Adrenal gland (tissue), 12 donors: ENCODE results near the gene TNFRSF11A. TPM values are rescaled to one million over a fixed set of nuclear protein-coding genes. Genes with fewer than 3 reads are reported as not detected.
A peak's percentile ranks its signal among the peaks of the same experiment; 100 is the strongest.

Experiments
- DNase-seq, 7 donors: peaks; one replicate each; pipeline ENCODE4 v3.0.0-alpha.2; 2019 to 2020
- H3K27ac ChIP-seq, 5 donors: fragments of 200-600 bp; sonication (generic) in 4 of 5; 1 replicate in 3 of 5; 2 replicates in 2 of 5; pipeline versions ENCODE4 v1.5.1 to v1.8.0; 2016 to 2020; ENCODE audit warnings: mild to moderate bottlenecking in 1 of 5
- H3K27me3 ChIP-seq: fragments of 200-600 bp; 2 replicates; pipeline ENCODE4 v1.8.0; 2021
- H3K36me3 ChIP-seq, 2 donors: fragments of 200-600 bp; replicated peaks in 1 of 2; 1 replicate in 1 of 2; 2 replicates in 1 of 2; pipeline versions ENCODE4 v1.5.1 to v1.8.0; 2018 to 2022
- H3K4me1 ChIP-seq, 2 donors: fragments of 200-600 bp; replicated peaks in 1 of 2; 1 replicate in 1 of 2; 2 replicates in 1 of 2; pipeline versions ENCODE4 v1.5.1 to v1.8.0; 2018 to 2021
- H3K4me3 ChIP-seq, 4 donors: fragments of 200-600 bp; sonication (generic) in 3 of 4; one replicate each; pipeline ENCODE4 v1.5.1; 2016 to 2018
- H3K9me3 ChIP-seq, 3 donors: fragments of 200-600 bp; sonication (generic) in 1 of 3; replicated peaks in 1 of 3; 1 replicate in 2 of 3; 2 replicates in 1 of 3; pipeline versions ENCODE4 v1.5.1 to v1.8.0; 2016 to 2021
- CTCF ChIP-seq, 6 experiments: fragments of 450-650 bp in 4 of 6; fragments of 200-600 bp in 2 of 6; sonication (generic) in 1 of 6; IDR thresholded peaks; 1 replicate in 5 of 6; 2 replicates in 1 of 6; pipeline versions ENCODE4 v1.5.1 to v1.8.0; 2016 to 2021; ENCODE audit warnings: antibody characterized with exemption in 6 of 6, mild to moderate bottlenecking in 2 of 6, moderate library complexity in 1 of 6
- POLR2A ChIP-seq, 2 donors: fragments of 450-650 bp; IDR thresholded peaks; one replicate each; pipeline ENCODE4 v1.6.1; 2017; ENCODE audit warnings: antibody characterized with exemption in 2 of 2, mild to moderate bottlenecking in 2 of 2, moderate library complexity in 1 of 2
- WGBS, 4 donors: extraction: QIAGEN DNeasy Blood & Tissue Kit in 2 of 4; methylation state at CpG; one replicate each; pipeline versions ENCODE4 v1.1.5 to v1.1.7; 2013 to 2017; 5-methylcytosine and 5-hydroxymethylcytosine counted together
- intact Hi-C, 2 donors: fragments of 100-400 bp; cut with DNase I; formaldehyde crosslinking; loops; one replicate each; pipeline versions ENCODE4 v1.14.1 to v1.15.0; 2022 to 2023
- polyA plus RNA-seq, 3 donors: library from polyadenylated mRNA; stranded (reverse); fragments of 200-250 nt in 2 of 3; fragments of 350-450 nt in 1 of 3; fragmentation: Illumina TruSeq in 1 of 3; extraction: RNeasy Lipid Tissue Mini Kit (QIAGEN cat#74804) in 1 of 3; gene quantifications; one replicate each; pipeline ENCODE4 v1.2.3, GENCODE V29; 2013 to 2014
- total RNA-seq, 9 donors: library from RNA; depleted of rRNA in 4 of 9; stranded (reverse); fragments of >200 nt in 4 of 9; fragments of 120-200 nt in 1 of 9; fragmentation: NEBNext Ultra II Directional in 1 of 9; extraction: Animal tissue kit (Norgen Biotek cat#: 25700) in 1 of 9; gene quantifications; one replicate each; pipeline versions ENCODE4 v1.1.0 to v1.2.4, GENCODE V29; 2013 to 2023
- donor health status: healthy with polysubstance abuse.
- donor health status: Bipolar disorder and iron deficiency.
- donor health status: DM: yes; HTN: yes; CAD: no.
- donor health status: DM: no; HTN: no; CAD: no.
- donor health status: DM: no; HTN: no; CAD: no.
- donor health status: DM: yes; HTN: yes; CAD: no.

TNFRSF11A gene
- total and polyA plus RNA-seq, 12 donors = 0.61 to 15.7 (median 4.2) TPM

- H3K27ac ChIP-seq = peak overlapping the region in 1 of 5 donors; percentile 70
- H3K36me3 ChIP-seq = no peaks in the 10 kb centered on the region
- no peak overlapping the region for H3K4me3 ChIP-seq
- TF ChIP-seq CTCF (IDR thresholded peaks at IDR 0.05) = no peak
- TF ChIP-seq POLR2A (IDR thresholded peaks at IDR 0.05) = no peak
- peaks cover 50% of the 10 kb centered on the region for H3K27me3 ChIP-seq
- H3K9me3 ChIP-seq = no peaks in the 10 kb centered on the region
- WGBS, 4 donors = 62 to 71% (median 69%) methylated on average over 8 of the region's 8 CpGs
- peaks cover 0 to 4% of the 10 kb centered on the region in 2 donors for H3K4me1 ChIP-seq
- intact Hi-C loops = no loop called here
- peak; percentile 44 to 67 (median 56) for DNase-seq
These were observed 6.7 kb downstream of the TNFRSF11A start for GRCh38 chr18:62331581-62332356.

- DNase-seq = no peak
- peak overlapping the region in 1 of 5 donors; percentile 70 for H3K27ac ChIP-seq
- TF ChIP-seq CTCF (IDR thresholded peaks at IDR 0.05) (no peak), POLR2A (IDR thresholded peaks at IDR 0.05) (no peak)
- H3K9me3 ChIP-seq = no peaks in the 10 kb centered on the region
- WGBS, 4 donors = 64 to 69% (median 67%) methylated on average over 3 of the region's 3 CpGs
- peaks cover 0 to 4% of the 10 kb centered on the region in 2 donors for H3K4me1 ChIP-seq
- intact Hi-C loops = no loop called here
- H3K36me3 ChIP-seq = no peaks in the 10 kb centered on the region
- H3K27me3 ChIP-seq = peaks cover 43% of the 10 kb centered on the region
- H3K4me3 ChIP-seq = no peak overlapping the region
These were observed 7.3 kb downstream of the TNFRSF11A start for GRCh38 chr18:62332431-62332830.

GRCh38 chr18:62332964-62333695 lies 8.0 kb downstream of the TNFRSF11A start:
- DNase-seq = no peak
- Histone ChIP-seq H3K4me1 (peaks cover 0 to 4% of the 10 kb centered on the region in 2 donors), H3K9me3 (no peaks in the 10 kb centered on the region), H3K27me3 (peaks cover 38% of the 10 kb centered on the region), H3K4me3 (no peak overlapping the region), H3K27ac (no peak overlapping the region), H3K36me3 (no peaks in the 10 kb centered on the region)
- intact Hi-C loops = no loop called here
- TF ChIP-seq CTCF (IDR thresholded peaks at IDR 0.05) (no peak), POLR2A (IDR thresholded peaks at IDR 0.05) (no peak)
- WGBS, 4 donors = 82 to 89% (median 87%) methylated on average over 10 to 13 of the region's 13 CpGs

GRCh38 chr18:62334120-62334519 lies 9.0 kb downstream of the TNFRSF11A start:
- Histone ChIP-seq H3K27ac (no peak overlapping the region), H3K36me3 (no peaks in the 10 kb centered on the region), H3K9me3 (no peaks in the 10 kb centered on the region), H3K4me1 (peaks cover 0 to 2% of the 10 kb centered on the region in 2 donors), H3K4me3 (no peak overlapping the region), H3K27me3 (peaks cover 28% of the 10 kb centered on the region)
- no peak for DNase-seq
- TF ChIP-seq POLR2A (IDR thresholded peaks at IDR 0.05) = no peak
- TF ChIP-seq CTCF (IDR thresholded peaks at IDR 0.05) = no peak
- intact Hi-C loops = no loop called here
- 83 to 88% (median 86%) methylated on average over 8 of the region's 8 CpGs for WGBS, 4 donors
